Fibroblast of pulmonary artery (primary cell): Measurements from ENCODE around the gene TRERF1.

Experiments used
- DNase-seq: peaks from one replicate; pipeline ENCODE4 v3.0.0-alpha.2; 2010; ENCODE audit warnings: low read depth
- H3K4me3 ChIP-seq: replicated peaks from 2 replicates; pipeline ENCODE4 v1.5.1; 2011; ENCODE audit warnings: low read depth, mild to moderate bottlenecking, control low read depth, low read length, moderate library complexity
- TF ChIP-seq, protein P1 (sequence below): IDR thresholded peaks from 2 replicates; pipeline ENCODE4 v1.5.1; 2011; ENCODE audit warnings: mild to moderate bottlenecking, control low read depth, low read length, inconsistent platforms; ENCODE audit errors: missing control alignments

The TRERF1 gene

DNA sequence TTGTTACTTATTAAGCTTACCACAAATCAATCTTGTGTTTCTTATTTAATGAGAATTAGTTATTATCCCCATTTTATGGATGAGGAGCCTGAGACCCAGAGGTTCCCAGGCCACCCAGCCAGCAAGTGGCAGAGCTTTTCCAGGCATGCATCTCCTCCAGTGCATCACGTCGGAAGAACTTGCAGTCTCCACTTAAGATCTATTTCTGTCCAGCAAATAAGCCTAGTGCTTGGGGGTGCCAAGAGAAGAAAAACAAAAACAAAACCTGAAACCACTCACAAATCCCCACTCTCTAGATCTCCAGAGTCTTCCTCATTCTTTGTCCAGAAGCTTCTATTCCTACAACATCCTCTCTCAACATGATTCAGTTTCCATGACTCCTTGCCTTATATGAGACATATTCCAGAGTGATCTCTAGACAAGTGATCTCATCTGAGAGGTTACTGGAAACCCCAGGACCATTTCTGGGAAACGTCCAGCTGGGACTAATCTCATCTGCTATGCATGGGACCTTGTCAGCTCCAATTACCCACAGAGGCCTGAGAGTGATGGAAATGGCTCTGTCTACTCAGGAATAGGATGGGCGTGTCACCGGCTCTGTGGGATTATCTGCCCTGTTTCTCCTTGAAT lies 261.1 kb downstream of the TRERF1 start:
- peak; percentile 64 for DNase-seq
- TF ChIP-seq, protein P1, sequence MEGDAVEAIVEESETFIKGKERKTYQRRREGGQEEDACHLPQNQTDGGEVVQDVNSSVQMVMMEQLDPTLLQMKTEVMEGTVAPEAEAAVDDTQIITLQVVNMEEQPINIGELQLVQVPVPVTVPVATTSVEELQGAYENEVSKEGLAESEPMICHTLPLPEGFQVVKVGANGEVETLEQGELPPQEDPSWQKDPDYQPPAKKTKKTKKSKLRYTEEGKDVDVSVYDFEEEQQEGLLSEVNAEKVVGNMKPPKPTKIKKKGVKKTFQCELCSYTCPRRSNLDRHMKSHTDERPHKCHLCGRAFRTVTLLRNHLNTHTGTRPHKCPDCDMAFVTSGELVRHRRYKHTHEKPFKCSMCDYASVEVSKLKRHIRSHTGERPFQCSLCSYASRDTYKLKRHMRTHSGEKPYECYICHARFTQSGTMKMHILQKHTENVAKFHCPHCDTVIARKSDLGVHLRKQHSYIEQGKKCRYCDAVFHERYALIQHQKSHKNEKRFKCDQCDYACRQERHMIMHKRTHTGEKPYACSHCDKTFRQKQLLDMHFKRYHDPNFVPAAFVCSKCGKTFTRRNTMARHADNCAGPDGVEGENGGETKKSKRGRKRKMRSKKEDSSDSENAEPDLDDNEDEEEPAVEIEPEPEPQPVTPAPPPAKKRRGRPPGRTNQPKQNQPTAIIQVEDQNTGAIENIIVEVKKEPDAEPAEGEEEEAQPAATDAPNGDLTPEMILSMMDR = no peak
- H3K4me3 ChIP-seq = no peak overlapping the region

- H3K4me3 ChIP-seq = no peak overlapping the region
- TF ChIP-seq, protein P1 = no peak
- DNase-seq = no peak
Observed at GRCh38 chr6:42188406-42188805, 263.3 kb downstream of the TRERF1 start.

GRCh38 chr6:42185597-42185996 lies 266.1 kb downstream of the TRERF1 start:
- TF ChIP-seq, protein P1 = no peak
- DNase-seq = peak; percentile 23
- H3K4me3 ChIP-seq = no peak overlapping the region

DNA sequence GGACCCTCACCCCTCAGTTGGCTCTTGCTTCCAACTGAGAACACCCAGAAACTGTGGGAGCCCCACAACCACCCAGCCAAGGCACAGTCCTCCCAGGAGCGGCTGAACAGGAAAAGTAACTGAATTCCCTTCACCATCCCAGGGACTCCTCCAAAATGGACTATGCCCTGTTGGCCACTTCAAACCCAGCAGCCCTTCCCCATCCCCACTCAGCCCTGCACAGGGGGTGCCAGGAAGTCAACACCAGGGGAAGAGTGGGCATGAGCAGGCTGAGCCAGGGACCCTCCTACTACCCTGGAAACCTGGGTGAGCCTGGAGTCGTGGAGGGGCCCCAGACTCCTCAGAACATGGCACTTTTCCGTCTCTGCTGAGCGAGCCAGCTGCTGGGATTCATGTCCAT lies 267.3 kb downstream of the TRERF1 start:
- no peak overlapping the region for H3K4me3 ChIP-seq
- no peak for DNase-seq
- TF ChIP-seq, protein P1 = no peak

- H3K4me3 ChIP-seq = no peak overlapping the region
- TF ChIP-seq, protein P1 = no peak
Observed at GRCh38 chr6:42182101-42182500, 269.6 kb downstream of the TRERF1 start.

GRCh38 chr6:42179945-42180313 lies 271.8 kb downstream of the TRERF1 start:
- no peak overlapping the region for H3K4me3 ChIP-seq
- TF ChIP-seq, protein P1 = no peak
- DNase-seq = no peak

More at GRCh38 chr6:42182101-42182500, 269.6 kb downstream of the TRERF1 start:
- DNase-seq = no peak
